ENCODE results near the gene CAMK1D. TPM values are rescaled to one million over a fixed set of nuclear protein-coding genes. Genes with fewer than 3 reads are reported as not detected.
A peak's percentile ranks its signal among the peaks of the same experiment; 100 is the strongest.

The CAMK1D gene
- total and polyA plus RNA-seq, 2 of the 8 experiments (the other 6 are each of a cell fraction or from before 2014, with no cell fraction given) = 3.5 to 10.6 TPM

DNA sequence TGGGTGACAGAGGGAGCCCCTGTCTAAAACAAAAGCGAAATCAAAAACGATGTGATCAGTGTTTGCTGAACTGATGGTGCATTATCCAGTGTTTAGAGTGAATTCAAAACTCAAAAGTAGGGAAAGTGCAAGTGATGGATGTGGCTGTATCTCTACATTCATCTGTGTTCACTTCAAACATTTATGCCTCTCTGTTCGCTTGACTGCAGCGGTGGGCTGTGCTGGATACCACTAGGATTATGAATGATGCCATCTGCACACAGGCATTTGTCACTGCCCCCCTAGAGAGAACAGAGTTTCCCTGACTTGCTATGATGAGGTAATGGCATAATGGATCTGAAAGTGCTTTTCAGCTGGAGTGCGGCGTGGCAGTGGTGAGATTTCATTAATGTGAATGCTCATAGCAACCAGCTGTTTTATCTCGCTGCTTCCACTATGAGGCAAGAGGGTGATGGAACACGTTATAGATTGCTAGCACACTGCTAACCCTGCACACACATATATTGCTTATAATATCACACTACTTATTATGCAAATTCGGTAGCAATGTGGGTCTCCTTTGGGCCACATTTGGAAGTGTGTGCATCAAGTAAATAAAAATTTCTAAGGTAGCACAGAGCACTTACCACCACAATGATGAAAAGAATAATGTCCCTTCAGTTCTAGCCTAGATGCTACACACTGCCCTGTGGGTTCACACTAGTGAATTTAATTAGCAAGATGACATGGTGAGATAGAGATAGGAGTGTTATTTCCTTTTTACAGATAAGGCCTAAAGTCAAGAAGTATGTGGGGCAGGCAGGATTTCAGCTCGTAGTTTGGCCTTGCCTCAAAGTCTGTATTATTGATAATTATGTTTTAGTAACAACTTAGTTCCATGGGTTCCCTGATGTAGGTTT lies 164.7 kb downstream of the CAMK1D start:
- Histone ChIP-seq H4K20me1 (replicated peaks in 1 of 2; ENCODE audit: control insufficient read depth in 1 of 2, insufficient read depth in 2 of 2, low read length in 2 of 2) (no peaks in the 10 kb centered on the region), H3K79me1 (ENCODE audit: low read depth, low read length) (no peaks in the 10 kb centered on the region), H3K9ac (replicated peaks in 1 of 4; ENCODE audit: extremely low read depth in 1 of 4, low read depth in 3 of 4, low read length in 3 of 4) (no peak overlapping the region; a peak in 1 of 7 replicates), H2BK12ac (ENCODE audit: low read depth, low read length) (no peak overlapping the region), H3K4ac (replicated peaks; ENCODE audit: insufficient read length, low read depth, low read length) (no peak overlapping the region), H3K4me3 (ENCODE audit: extremely low read depth in 1 of 4, insufficient read depth in 2 of 4, low read depth in 3 of 4, low read length in 4 of 4) (no peak overlapping the region), H2BK20ac (ENCODE audit: low read length) (no peak overlapping the region), H3K56ac (replicated peaks; ENCODE audit: insufficient read length, low read depth, low read length) (no peak overlapping the region), H3K14ac (ENCODE audit: insufficient read length) (no peak overlapping the region), H2BK120ac (replicated peaks; ENCODE audit: low read depth, low read length) (no peak overlapping the region), H3K4me1 (replicated peaks in 1 of 4; ENCODE audit: control insufficient read depth in 3 of 4, insufficient read depth in 4 of 4, low read length in 3 of 4) (no peaks in the 10 kb centered on the region), H3K9me3 (ENCODE audit: insufficient read depth in 2 of 2, low read depth in 1 of 2, low read length in 1 of 2) (no peaks in the 10 kb centered on the region), H4K5ac (ENCODE audit: insufficient read length, low read depth, low read length) (no peak overlapping the region), H3K23ac (ENCODE audit: insufficient read length) (no peak overlapping the region), H3K23me2 (ENCODE audit: low read depth, low read length) (no peaks in the 10 kb centered on the region), H3K4me2 (ENCODE audit: insufficient read depth in 1 of 2, low read depth in 2 of 2, low read length in 2 of 2) (no peak overlapping the region), H3K79me2 (ENCODE audit: control insufficient read depth in 1 of 2, insufficient read depth in 2 of 2, low read length in 2 of 2) (no peaks in the 10 kb centered on the region), H3K27ac (ENCODE audit: low read depth, low read length) (no peak overlapping the region), H2AFZ (ENCODE audit: low read length) (no peak overlapping the region), H3K18ac (ENCODE audit: extremely low read depth, low read length) (no peak overlapping the region), H4K8ac (ENCODE audit: extremely low read depth, insufficient read depth, low read length) (no peak overlapping the region), H3K27me3 (replicated peaks in 1 of 4; ENCODE audit: control insufficient read depth in 3 of 4, extremely low read depth in 1 of 4, insufficient read depth in 3 of 4, low read length in 3 of 4) (no peaks in the 10 kb centered on the region), H4K91ac (replicated peaks; ENCODE audit: insufficient read length, low read length) (no peak overlapping the region), H2AK5ac (ENCODE audit: low read depth, low read length) (no peak overlapping the region), H3K36me3 (ENCODE audit: control insufficient read depth in 2 of 4, insufficient read depth in 4 of 4, low read length in 3 of 4) (no peaks in the 10 kb centered on the region), H2BK15ac (ENCODE audit: low read length) (no peak overlapping the region), H2BK5ac (ENCODE audit: low read depth, low read length) (no peak overlapping the region)
- DNase-seq (ENCODE audit: low read depth in 1 of 2, low spot score in 2 of 2) (peak in 1 of 2 experiments; percentile 19), FAIRE-seq (no peak)
- CTCF ChIA-PET (ENCODE audit: partially characterized antibody) = no interaction called here
- POLR2A ChIA-PET (ENCODE audit: partially characterized antibody) = no interaction called here
- 88% methylated on average over 10 of the region's 10 CpGs; no CpG with 5 or more reads in 1 of the 2 experiments for WGBS, 2 experiments (ENCODE audit: extremely low coverage in 1 of 2, insufficient coverage in 1 of 2, insufficient read length in 1 of 2, insufficient replicate concordance in 2 of 2, low coverage in 1 of 2, low lambda C conversion rate in 2 of 2, missing lambda C conversion rate in 1 of 2)
- TF ChIP-seq RFX5 (IDR thresholded peaks at IDR 0.05; ENCODE audit: borderline replicate concordance, low read depth, low read length) = no peak
- no peak for TF ChIP-seq RNF2 (IDR thresholded peaks at IDR 0.05; ENCODE audit: borderline replicate concordance, low read depth, low read length, missing control alignments, poor library complexity, severe bottlenecking)
- TF ChIP-seq YY1 (IDR thresholded peaks at IDR 0.05; ENCODE audit: low read depth, low read length) = no peak
- no peak for TF ChIP-seq SIRT6 (IDR thresholded peaks at IDR 0.05; ENCODE audit: low read length)

Data from H1 (cell line).